ENCODE data around the gene RNF212.

The RNF212 gene

GRCh38 chr4:1080961-1081688, 32.2 kb downstream of the RNF212 start:
- H3K27ac ChIP-seq: peak overlapping the region; percentile 93
- CTCF ChIA-PET: no interaction called here

GRCh38 chr4:1080432-1080831, 32.9 kb downstream of the RNF212 start:
- POLR2A ChIA-PET (ENCODE audit: low non-redundant PET): no interaction called here
- DNase-seq (ENCODE audit: low spot score): no peak
- TF ChIP-seq CTCF (conservative IDR thresholded peaks at IDR 0.05; ENCODE audit: low read depth): no peak
- CTCF ChIA-PET: no interaction called here
- peak overlapping the region; percentile 93 for H3K27ac ChIP-seq

More at GRCh38 chr4:1080961-1081688, 32.2 kb downstream of the RNF212 start:
- TF ChIP-seq CTCF (conservative IDR thresholded peaks at IDR 0.05; ENCODE audit: low read depth): no peak
- POLR2A ChIA-PET (ENCODE audit: low non-redundant PET): no interaction called here
- peak; percentile 64 for DNase-seq (ENCODE audit: low spot score)

GRCh38 chr4:1079711-1080265, 33.6 kb downstream of the RNF212 start:
- DNase-seq (ENCODE audit: low spot score): no peak
- H3K27ac ChIP-seq: no peak overlapping the region
- no peak for TF ChIP-seq CTCF (conservative IDR thresholded peaks at IDR 0.05; ENCODE audit: low read depth)
- CTCF ChIA-PET: no interaction called here
- POLR2A ChIA-PET (ENCODE audit: low non-redundant PET): no interaction called here

- ChIA-PET POLR2A (ENCODE audit: low non-redundant PET) (no interaction called here), CTCF (no interaction called here)
- peak overlapping the region; percentile 16; the same call in 1 of the 2 replicates for H3K27ac ChIP-seq
- no peak for TF ChIP-seq CTCF (conservative IDR thresholded peaks at IDR 0.05; ENCODE audit: low read depth)
- DNase-seq (ENCODE audit: low spot score): no peak
Measured at GRCh38 chr4:1078490-1078889, 34.9 kb downstream of the RNF212 start.

GRCh38 chr4:1077711-1078477, 35.5 kb downstream of the RNF212 start:
- DNase-seq (ENCODE audit: low spot score): no peak
- H3K27ac ChIP-seq: peak overlapping the region; percentile 16; the same call in 1 of the 2 replicates
- CTCF ChIA-PET: no interaction called here
- no peak for TF ChIP-seq CTCF (conservative IDR thresholded peaks at IDR 0.05; ENCODE audit: low read depth)
- POLR2A ChIA-PET (ENCODE audit: low non-redundant PET): interaction anchor here (0.5 kb wide), 1 partner anchor 300 kb away, joined by 3 read pairs; no protein-coding TSS in a partner anchor

GRCh38 chr4:1075809-1076699, 37.3 kb downstream of the RNF212 start:
- no peak for TF ChIP-seq CTCF (conservative IDR thresholded peaks at IDR 0.05; ENCODE audit: low read depth)
- DNase-seq (ENCODE audit: low spot score): peak; percentile 12
- ChIA-PET POLR2A (ENCODE audit: low non-redundant PET) (no interaction called here), CTCF (no interaction called here)
- H3K27ac ChIP-seq: peak overlapping the region; percentile 69
